ENCODE measurements around the gene CNST. TPM values are rescaled to one million over a fixed set of nuclear protein-coding genes. Genes with fewer than 3 reads are reported as not detected.
"Not testable (repeated sequence)": the region's sequence is repeated elsewhere in the genome, so short reads cannot be mapped to it uniquely, and the experiment has no call there.

Gene CNST
- total RNA-seq, 1 experiment from 2014 or later = 18.8 TPM

DNA sequence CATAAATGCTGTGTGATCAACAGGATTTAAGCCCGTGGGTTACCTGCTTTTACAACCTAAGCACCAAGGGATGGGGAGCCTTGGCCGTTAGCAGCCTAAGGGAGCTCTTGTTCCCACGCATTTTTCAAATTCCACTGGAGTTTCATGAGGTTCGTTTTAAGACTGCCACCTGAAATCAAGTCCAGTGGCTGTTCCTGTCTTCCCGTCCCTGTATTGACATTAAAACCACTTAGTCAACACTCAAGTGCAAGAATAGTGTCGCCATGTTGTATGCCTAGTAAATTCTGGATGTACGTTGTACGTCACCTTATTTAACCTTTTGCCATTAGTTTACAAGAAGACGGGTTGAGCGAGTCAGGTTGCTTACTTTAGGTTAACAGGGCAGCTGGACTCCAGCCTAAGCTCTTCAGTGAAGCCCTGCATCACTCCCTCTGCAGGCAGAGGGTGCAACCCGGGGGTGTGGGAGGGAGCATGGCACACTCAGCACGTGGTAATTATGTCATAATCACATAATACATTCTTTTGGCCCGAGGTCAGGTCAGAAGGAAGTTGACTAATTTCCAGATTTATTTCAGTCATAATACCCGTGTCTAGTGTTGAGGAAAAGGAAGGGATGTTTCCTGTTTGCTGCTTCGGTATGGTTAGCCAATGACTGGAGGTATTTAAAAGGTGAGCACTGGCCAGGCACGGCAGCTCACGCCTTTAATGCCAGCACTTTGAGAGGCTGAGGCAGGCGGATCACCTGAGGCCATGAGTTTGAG lies 42.5 kb downstream of the CNST start:
- H3K4me3 ChIP-seq (ENCODE audit: insufficient read depth, low read depth, low read length) = no peak overlapping the region
- H3K27me3 ChIP-seq (ENCODE audit: control insufficient read depth, insufficient read depth, low read length) = no peaks in the 10 kb centered on the region
- peak; percentile 28 for DNase-seq
- H3K36me3 ChIP-seq (replicated peaks; ENCODE audit: control insufficient read depth, insufficient read depth, low read length) = no peaks in the 10 kb centered on the region

DNA sequence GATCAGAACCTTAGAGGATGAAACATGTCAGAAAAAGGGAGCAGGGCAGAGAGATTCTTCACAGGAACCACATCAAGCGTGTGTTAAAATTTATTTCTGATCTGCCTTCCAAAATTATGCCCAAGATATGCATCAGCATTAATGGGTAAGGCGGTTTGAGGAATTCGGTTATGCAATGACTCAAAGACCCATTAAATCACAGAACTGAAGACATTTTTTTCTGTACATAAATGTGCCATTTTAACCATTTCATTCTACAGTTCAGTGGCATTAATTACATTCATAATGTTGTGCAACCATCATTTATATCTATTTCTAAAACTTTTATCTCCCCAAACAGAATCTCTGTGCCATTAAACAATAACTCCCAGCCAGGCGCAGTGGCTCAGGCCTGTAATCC lies 43.4 kb downstream of the CNST start:
- no peak overlapping the region for H3K4me3 ChIP-seq (ENCODE audit: insufficient read depth, low read depth, low read length)
- DNase-seq = no peak
- H3K36me3 ChIP-seq (replicated peaks; ENCODE audit: control insufficient read depth, insufficient read depth, low read length) = no peaks in the 10 kb centered on the region
- no peaks in the 10 kb centered on the region for H3K27me3 ChIP-seq (ENCODE audit: control insufficient read depth, insufficient read depth, low read length)

DNA sequence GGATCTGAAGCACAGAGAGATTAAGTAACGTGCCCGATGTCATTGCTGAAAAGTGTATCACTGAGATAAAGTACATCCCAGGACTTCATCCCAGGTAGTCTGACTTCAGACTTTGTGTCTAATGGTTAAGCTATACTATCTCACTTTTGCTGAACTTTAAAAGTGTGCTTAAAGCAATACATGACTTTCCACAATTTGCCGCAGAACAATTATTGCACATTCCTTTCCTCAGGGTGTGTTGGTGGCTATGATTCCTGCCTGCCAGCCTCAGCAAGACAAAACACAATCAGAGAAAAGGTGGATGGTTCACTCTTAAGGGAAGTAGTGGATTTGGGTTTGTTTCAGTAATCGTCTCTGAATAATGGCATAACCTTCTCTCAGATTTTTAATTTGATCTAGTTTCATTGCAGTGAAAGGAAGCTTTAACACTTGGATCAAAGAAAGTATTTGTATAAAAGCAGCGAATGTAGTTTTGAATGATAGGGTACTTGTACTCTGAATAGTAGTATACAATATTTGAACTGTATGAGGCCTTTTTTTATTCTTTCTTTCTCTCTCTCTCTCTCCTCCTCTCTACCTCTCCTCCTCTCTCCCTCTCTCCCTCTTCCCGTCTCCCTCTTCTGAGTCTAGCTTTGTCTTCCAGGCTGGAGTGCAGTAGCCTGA lies 47.0 kb downstream of the CNST start:
- Histone ChIP-seq H3K4me3 (ENCODE audit: insufficient read depth, low read depth, low read length) (no peak overlapping the region), H3K36me3 (replicated peaks; ENCODE audit: control insufficient read depth, insufficient read depth, low read length) (no peaks in the 10 kb centered on the region), H3K27me3 (ENCODE audit: control insufficient read depth, insufficient read depth, low read length) (no peaks in the 10 kb centered on the region)
- no peak for DNase-seq

DNA sequence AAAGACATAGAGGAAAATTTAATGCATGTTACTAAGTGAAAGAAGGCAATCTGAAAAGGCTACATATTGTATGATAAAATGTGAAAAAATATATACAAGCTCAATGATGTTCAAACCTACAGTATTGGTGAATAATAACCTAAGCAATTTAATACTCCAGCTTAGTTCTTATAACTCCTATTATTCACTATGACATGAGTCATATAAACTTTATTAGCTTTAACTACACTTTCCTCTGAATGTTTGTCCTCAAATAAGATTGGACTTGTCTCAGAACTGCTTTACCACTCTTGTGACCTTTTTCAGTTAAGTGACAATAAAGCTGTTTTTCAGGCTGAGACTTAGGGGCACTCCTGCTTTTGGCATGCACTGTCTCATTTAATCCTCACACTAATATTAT lies 50.9 kb downstream of the CNST start:
- no peaks in the 10 kb centered on the region for H3K27me3 ChIP-seq (ENCODE audit: control insufficient read depth, insufficient read depth, low read length)
- DNase-seq = no peak
- H3K36me3 ChIP-seq (replicated peaks; ENCODE audit: control insufficient read depth, insufficient read depth, low read length) = 0 out of 2 replicates have a peak, but pooled peaks cover 2% of the 10 kb centered on the region
- H3K4me3 ChIP-seq (ENCODE audit: insufficient read depth, low read depth, low read length) = no peak overlapping the region

DNA sequence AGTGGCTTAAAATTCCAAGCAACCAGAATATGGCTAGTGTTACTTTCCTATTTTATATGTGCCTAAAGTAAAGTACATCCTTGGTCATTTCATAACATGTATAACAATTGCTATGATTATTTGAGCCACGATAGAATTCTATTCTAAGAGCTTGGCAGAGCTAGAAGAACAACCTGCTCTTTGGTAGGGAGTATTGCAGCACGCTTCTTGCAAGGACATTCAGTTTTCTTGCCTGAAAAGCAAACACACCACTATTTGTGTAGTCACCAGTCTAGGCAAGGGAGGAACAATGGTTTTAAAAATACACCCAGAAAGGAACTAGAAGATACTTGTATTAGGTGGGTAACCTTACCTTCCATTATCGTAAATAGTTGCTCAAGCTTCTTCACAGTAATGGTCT lies 51.5 kb downstream of the CNST start:
- 0 out of 2 replicates have a peak, but pooled peaks cover 2% of the 10 kb centered on the region for H3K36me3 ChIP-seq (replicated peaks; ENCODE audit: control insufficient read depth, insufficient read depth, low read length)
- H3K27me3 ChIP-seq (ENCODE audit: control insufficient read depth, insufficient read depth, low read length) = no peaks in the 10 kb centered on the region
- no peak for DNase-seq
- no peak overlapping the region for H3K4me3 ChIP-seq (ENCODE audit: insufficient read depth, low read depth, low read length)

DNA sequence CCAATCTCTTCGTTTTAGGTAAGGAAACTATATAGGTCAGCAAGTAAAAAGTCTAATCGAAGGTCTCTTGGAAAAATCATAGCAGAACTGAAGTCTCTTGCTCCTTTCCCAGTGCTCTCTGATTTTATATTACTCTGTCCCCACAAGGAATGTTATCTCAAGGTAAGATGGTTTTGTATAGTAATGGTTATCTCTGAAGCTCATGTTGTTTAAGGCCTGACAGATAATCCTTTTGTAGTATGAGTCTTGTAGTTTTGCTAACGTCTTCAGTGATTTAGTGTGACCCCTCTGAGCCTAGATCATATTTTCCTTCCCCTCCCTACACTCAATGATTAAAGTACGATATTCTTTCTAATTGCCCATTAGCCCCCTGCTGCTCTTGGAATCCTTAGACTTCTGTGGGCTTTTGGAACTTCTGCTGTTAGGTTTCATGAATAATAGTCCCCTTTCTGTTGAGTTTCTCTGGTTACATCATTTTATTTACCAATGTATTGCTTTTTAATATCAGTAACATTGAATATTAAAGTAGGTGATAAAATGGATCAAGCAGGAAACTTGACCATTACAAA lies 52.1 kb downstream of the CNST start:
- no peak for DNase-seq
- H3K27me3 ChIP-seq (ENCODE audit: control insufficient read depth, insufficient read depth, low read length) = no peaks in the 10 kb centered on the region
- no peak overlapping the region for H3K4me3 ChIP-seq (ENCODE audit: insufficient read depth, low read depth, low read length)
- H3K36me3 ChIP-seq (replicated peaks; ENCODE audit: control insufficient read depth, insufficient read depth, low read length) = 0 out of 2 replicates have a peak, but pooled peaks cover 2% of the 10 kb centered on the region

DNA sequence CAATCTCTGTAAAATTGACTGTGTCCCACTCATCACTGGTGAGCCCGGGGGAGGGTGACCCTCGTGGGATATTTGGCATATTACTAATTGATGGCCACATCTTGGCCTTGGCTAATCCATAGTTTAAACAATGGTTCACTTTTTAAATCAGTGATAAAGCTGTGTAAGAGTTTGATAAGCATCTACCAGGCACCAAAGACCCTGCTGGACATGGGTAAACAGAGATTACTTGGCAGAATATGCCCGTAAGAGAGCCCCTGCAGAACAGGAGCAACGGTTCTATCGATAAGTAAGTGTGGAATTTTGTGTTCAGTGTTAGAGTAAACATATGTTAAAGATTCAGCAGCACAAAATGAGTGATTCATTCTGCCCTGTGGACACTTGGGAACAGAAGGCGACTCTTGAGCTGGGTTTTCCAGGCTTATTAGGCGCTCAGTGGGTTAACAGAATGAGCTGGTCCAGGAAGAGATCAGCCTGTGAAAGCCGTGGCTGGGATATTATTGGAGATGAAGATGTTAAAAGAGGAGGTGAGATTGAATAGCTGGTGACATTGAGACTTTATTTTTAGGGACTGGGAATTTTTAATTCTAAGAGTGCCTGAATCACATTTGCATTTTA lies 55.9 kb downstream of the CNST start:
- Histone ChIP-seq H3K4me3 (ENCODE audit: insufficient read depth, low read depth, low read length) (no peak overlapping the region), H3K36me3 (replicated peaks; ENCODE audit: control insufficient read depth, insufficient read depth, low read length) (0 out of 2 replicates have a peak, but pooled peaks cover 2% of the 10 kb centered on the region), H3K27me3 (ENCODE audit: control insufficient read depth, insufficient read depth, low read length) (no peaks in the 10 kb centered on the region)
- DNase-seq = no peak

DNA sequence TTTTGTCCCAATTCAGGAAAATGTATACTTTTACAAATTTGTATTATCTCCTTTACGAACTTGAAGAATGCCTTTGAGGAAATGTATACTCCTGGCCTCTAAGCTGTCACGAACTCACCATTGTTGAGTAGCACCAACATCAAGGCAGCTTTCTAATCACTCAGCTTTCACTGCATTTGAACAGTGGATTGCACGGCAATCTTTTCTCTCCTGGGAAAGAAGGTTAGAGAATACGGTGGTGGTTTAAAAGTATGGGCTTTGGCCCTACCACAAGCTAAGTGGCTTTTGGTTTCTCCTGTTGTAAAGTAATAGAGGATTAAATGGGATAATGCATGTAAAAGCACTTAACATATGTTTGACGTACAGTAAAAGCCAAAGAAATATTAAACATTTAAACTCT lies 57.8 kb downstream of the CNST start:
- H3K27me3 ChIP-seq (ENCODE audit: control insufficient read depth, insufficient read depth, low read length) = no peaks in the 10 kb centered on the region
- no peak overlapping the region for H3K4me3 ChIP-seq (ENCODE audit: insufficient read depth, low read depth, low read length)
- no peak for DNase-seq
- 0 out of 2 replicates have a peak, but pooled peaks cover 2% of the 10 kb centered on the region for H3K36me3 ChIP-seq (replicated peaks; ENCODE audit: control insufficient read depth, insufficient read depth, low read length)

DNA sequence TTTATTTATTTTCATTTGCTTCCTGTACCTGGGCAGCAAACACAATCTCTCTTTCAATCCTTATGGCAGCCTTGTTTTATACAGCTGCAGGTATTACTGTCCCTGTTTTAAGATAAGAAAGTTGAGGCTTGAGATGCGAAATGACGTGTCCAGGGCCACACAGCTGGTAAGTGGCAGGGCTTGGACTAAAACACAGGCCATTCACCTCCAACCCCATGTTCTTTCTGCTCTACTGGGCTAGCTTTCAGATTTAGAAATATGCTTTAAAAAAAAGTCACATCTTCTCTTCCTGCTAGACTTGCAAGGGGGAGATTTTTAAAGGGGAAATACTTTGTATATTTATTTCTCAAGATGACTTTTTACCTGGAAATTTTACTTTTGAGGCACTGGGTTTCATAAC lies 62.8 kb downstream of the CNST start:
- Histone ChIP-seq H3K36me3 (replicated peaks; ENCODE audit: control insufficient read depth, insufficient read depth, low read length) (peaks cover 1% of the 10 kb centered on the region; the same call in 1 of the 2 replicates), H3K27me3 (ENCODE audit: control insufficient read depth, insufficient read depth, low read length) (no peaks in the 10 kb centered on the region), H3K4me3 (ENCODE audit: insufficient read depth, low read depth, low read length) (no peak overlapping the region)
- no peak for DNase-seq

DNA sequence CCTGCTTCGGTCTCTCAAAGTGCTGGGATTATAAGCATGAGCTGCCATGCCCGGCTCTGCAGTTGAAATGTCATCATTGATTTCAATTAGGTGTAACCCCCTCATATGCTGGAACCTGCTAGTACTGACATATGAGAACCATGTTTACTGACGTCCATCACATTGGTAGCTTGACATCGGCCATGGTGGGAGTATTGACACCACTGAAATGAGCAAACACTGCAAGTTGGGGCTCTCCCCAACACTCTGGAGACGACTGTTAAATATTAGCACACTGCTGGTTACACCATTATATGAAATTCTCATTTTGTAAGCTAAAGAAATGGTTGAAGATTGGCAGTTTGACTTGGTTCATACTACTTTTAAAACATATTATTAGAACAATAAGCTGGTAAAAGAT lies 63.7 kb downstream of the CNST start:
- Histone ChIP-seq H3K27me3 (ENCODE audit: control insufficient read depth, insufficient read depth, low read length) (no peaks in the 10 kb centered on the region), H3K4me3 (ENCODE audit: insufficient read depth, low read depth, low read length) (no peak overlapping the region), H3K36me3 (replicated peaks; ENCODE audit: control insufficient read depth, insufficient read depth, low read length) (peaks cover 1% of the 10 kb centered on the region; the same call in 1 of the 2 replicates)
- DNase-seq = no peak

DNA sequence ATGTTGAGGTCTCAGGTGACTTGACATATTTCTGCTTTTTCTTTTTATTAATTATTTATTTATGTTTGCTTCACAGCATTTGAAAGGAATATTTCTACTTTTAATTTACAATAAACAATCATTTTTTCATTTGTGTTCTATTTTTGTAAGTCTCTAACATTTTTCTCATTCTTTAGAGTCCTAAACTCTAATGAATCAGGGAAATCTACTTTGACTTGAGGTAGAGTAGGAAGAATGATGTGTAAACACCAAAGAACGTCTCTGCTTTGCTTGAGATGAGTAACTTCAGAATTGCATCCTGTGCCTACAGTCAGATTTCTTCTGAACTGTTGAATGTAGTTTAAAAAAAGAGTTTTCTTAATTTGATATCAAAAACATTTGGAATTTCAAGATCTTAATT lies 65.2 kb downstream of the CNST start:
- no peaks in the 10 kb centered on the region for H3K27me3 ChIP-seq (ENCODE audit: control insufficient read depth, insufficient read depth, low read length)
- no peak for DNase-seq
- peaks cover 1% of the 10 kb centered on the region; the same call in 1 of the 2 replicates for H3K36me3 ChIP-seq (replicated peaks; ENCODE audit: control insufficient read depth, insufficient read depth, low read length)
- H3K4me3 ChIP-seq (ENCODE audit: insufficient read depth, low read depth, low read length) = no peak overlapping the region

DNA sequence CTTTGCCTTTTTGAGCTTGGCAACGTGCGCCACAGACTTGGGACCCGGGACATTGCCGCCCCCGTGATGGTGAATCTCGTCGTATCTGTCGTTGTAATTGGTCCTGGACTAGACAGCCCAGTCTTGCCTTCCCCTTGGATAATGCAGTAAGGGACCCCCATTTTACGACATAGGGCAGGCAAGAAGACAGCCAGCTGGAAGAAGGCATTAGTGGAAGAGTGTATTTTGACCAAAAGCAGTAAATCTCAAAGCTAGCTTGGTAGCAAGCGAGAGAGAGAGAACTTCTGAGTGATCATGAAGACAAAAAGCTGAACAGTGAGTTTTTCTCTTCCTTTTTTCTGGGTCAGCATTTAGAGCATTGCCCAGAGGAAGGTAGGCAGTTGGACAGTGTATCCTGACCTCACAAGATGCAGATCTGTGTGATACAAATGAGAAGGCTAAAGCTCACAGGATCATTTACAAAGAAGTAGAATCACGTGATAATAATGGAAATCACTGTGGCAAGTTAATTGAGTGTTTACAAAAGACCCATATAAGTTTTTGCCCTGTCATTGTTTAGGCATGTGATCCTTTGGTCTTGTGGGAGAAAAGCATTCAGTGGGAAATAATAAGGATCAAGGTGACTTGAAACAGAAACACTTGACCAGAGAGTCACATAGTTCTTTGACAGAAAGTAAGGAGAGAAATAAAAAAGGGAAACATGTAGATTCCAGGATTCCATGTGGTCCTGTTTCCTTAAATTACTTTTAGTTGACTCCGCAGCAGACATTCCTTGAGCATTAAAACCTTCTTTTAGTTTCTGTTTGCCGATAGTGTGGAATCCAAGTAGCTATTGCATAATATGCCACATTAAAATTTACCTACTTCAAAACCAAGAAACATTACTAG lies 66.3 kb downstream of the CNST start:
- Histone ChIP-seq H3K36me3 (replicated peaks; ENCODE audit: control insufficient read depth, insufficient read depth, low read length) (peaks cover 1% of the 10 kb centered on the region; the same call in 1 of the 2 replicates), H3K4me3 (ENCODE audit: insufficient read depth, low read depth, low read length) (no peak overlapping the region), H3K27me3 (ENCODE audit: control insufficient read depth, insufficient read depth, low read length) (no peaks in the 10 kb centered on the region)
- DNase-seq = no peak

DNA sequence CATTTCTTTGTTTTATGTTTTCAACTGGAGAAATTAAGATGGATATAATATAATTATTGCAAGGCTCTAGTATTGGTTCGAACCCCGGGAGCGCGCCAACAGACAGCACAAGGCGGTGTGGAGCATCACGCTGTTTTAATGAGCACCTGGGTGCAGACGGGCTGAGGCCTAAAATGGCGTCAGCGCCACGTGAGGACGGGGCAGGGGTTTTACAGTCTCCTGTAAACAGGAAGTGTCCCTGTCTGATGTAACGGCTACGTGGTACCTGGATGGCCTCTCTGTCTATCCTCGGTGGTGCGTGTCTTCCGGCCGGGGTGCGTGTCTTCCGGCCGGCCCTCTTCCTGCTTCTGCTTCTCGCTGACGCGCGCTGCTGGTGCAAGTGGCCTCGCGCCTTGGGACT lies 68.4 kb downstream of the CNST start:
- H3K27me3 ChIP-seq (ENCODE audit: control insufficient read depth, insufficient read depth, low read length); DNase-seq; H3K36me3 ChIP-seq (replicated peaks; ENCODE audit: control insufficient read depth, insufficient read depth, low read length); H3K4me3 ChIP-seq (ENCODE audit: insufficient read depth, low read depth, low read length): not testable (repeated sequence)
